ENCODE results near the gene PTPRD. TPM values are rescaled to one million over a fixed set of nuclear protein-coding genes. Genes with fewer than 3 reads are reported as not detected.

PTPRD gene
- total RNA-seq, 2 donors from 2014 or later, result 97.4 to 101 TPM

DNA sequence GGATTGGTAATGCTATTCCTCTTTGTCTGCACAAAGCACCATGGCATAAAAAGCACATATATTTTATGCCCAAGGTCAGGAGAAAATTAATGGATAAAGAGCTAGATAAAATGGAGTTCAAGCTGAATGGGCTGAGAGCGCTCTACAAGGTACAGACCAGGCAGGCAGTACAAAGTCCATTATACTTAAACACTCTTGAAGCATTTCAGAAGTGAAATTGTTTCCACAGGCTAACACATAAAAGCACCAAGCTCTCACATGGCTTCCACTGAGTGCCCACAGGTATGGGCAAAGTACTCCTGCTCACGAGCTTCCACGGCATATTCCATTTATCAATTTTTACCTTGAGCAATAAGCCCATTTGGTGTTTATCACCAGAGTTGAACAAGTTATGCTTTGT lies 2042.0 kb downstream of the PTPRD start:
- Mint-ChIP-seq H3K27ac (no peak overlapping the region), H3K9me3 (no peaks in the 10 kb centered on the region), H3K36me3 (ENCODE audit: low read depth) (no peaks in the 10 kb centered on the region), H3K27me3 (ENCODE audit: insufficient read depth) (no peaks in the 10 kb centered on the region), H3K4me3 (no peak overlapping the region), H3K4me1 (peaks cover 10% of the 10 kb centered on the region)
- Histone ChIP-seq H3K27me3 (ENCODE audit: control insufficient read depth, insufficient read depth, low read length, poor library complexity, severe bottlenecking) (no peaks in the 10 kb centered on the region), H3K9ac (ENCODE audit: extremely low read depth, low read length, poor library complexity, severe bottlenecking) (no peak overlapping the region), H3K27ac (ENCODE audit: low read depth, low read length) (no peak overlapping the region), H3K36me3 (ENCODE audit: control insufficient read depth, insufficient read depth, low read length) (no peaks in the 10 kb centered on the region), H3K9me3 (ENCODE audit: control insufficient read depth, low read length) (no peaks in the 10 kb centered on the region), H3K4me3 (ENCODE audit: low read length) (no peak overlapping the region), H3K4me1 (ENCODE audit: control insufficient read depth, insufficient read depth, low read length) (no peaks in the 10 kb centered on the region)
- TF ChIP-seq, protein P1, sequence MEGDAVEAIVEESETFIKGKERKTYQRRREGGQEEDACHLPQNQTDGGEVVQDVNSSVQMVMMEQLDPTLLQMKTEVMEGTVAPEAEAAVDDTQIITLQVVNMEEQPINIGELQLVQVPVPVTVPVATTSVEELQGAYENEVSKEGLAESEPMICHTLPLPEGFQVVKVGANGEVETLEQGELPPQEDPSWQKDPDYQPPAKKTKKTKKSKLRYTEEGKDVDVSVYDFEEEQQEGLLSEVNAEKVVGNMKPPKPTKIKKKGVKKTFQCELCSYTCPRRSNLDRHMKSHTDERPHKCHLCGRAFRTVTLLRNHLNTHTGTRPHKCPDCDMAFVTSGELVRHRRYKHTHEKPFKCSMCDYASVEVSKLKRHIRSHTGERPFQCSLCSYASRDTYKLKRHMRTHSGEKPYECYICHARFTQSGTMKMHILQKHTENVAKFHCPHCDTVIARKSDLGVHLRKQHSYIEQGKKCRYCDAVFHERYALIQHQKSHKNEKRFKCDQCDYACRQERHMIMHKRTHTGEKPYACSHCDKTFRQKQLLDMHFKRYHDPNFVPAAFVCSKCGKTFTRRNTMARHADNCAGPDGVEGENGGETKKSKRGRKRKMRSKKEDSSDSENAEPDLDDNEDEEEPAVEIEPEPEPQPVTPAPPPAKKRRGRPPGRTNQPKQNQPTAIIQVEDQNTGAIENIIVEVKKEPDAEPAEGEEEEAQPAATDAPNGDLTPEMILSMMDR (conservative IDR thresholded peaks at IDR 0.05), result no peak
- WGBS, 2 experiments (ENCODE audit: insufficient coverage in 1 of 2, insufficient read length in 1 of 2), result 97 to 100% methylated on average over 2 to 3 of the region's 3 CpGs
- no peak for DNase-seq

DNA sequence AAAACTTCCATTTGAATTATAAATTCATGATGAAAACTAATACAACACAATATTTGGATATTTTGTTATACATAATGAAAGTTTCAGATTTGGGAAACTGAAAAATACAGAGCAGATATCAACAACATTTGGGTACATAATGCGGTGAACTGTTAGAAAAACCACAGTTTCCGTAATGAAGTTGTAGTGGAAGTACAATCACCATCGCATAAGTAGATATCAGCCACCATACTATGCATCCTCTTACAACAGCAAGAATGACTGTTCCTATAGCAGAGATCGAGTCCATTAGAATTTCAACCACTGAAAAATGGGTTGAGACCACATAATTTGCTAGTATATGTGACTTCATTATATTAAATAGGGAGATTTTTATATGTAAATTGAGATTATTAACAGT lies 2043.0 kb downstream of the PTPRD start:
- no peak for DNase-seq
- Mint-ChIP-seq H3K4me1 (peaks cover 10% of the 10 kb centered on the region), H3K27ac (no peak overlapping the region), H3K9me3 (no peaks in the 10 kb centered on the region), H3K4me3 (no peak overlapping the region), H3K27me3 (ENCODE audit: insufficient read depth) (no peaks in the 10 kb centered on the region), H3K36me3 (ENCODE audit: low read depth) (no peaks in the 10 kb centered on the region)
- H3K4me3 ChIP-seq (ENCODE audit: low read length), result no peak overlapping the region
- WGBS, 2 experiments (ENCODE audit: insufficient coverage in 1 of 2, insufficient read length in 1 of 2), result 94 to 98% methylated on average over 2 to 4 of the region's 4 CpGs
- H3K36me3 ChIP-seq (ENCODE audit: control insufficient read depth, insufficient read depth, low read length), result no peaks in the 10 kb centered on the region
- H3K9me3 ChIP-seq (ENCODE audit: control insufficient read depth, low read length), result no peaks in the 10 kb centered on the region
- no peaks in the 10 kb centered on the region for H3K4me1 ChIP-seq (ENCODE audit: control insufficient read depth, insufficient read depth, low read length)
- no peak overlapping the region for H3K9ac ChIP-seq (ENCODE audit: extremely low read depth, low read length, poor library complexity, severe bottlenecking)
- H3K27me3 ChIP-seq (ENCODE audit: control insufficient read depth, insufficient read depth, low read length, poor library complexity, severe bottlenecking), result no peaks in the 10 kb centered on the region
- TF ChIP-seq, protein P1 (conservative IDR thresholded peaks at IDR 0.05), result no peak
- H3K27ac ChIP-seq (ENCODE audit: low read depth, low read length), result no peak overlapping the region

DNA sequence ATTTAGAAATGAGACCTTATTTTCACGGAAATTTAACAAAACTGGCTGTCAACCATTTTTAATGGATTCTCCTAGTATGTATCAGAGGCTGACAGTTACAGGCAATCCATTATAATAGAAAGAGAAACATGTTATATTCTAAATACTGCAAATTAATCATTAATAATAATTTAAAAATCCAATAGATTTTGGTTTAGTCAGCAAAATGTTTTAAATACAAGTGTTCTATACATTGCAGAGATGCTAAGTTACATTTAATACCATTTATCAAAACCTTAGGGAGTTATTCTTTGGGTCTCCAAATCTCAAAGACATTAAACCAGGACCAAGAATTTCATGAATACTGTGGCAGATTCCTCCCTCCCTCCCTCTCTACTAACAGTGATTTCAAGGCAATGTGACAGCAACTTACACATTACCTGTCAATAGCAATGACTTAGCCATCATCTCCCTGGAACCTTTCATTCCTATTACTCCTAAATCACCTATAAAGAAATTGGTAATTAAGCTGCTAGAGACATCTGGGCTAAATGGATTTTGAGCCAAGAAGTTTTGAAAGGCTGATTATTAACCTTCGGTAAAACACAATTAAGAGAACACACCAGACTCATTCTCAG lies 2044.7 kb downstream of the PTPRD start:
- TF ChIP-seq, protein P1 (conservative IDR thresholded peaks at IDR 0.05), result no peak
- no peak overlapping the region for H3K4me3 ChIP-seq (ENCODE audit: low read length)
- no peaks in the 10 kb centered on the region for H3K36me3 Mint-ChIP-seq (ENCODE audit: low read depth)

More for the DNA sequence above, 2044.7 kb downstream of the PTPRD start:
- 100% methylated on average over 1 of the region's 2 CpGs; no CpG with 5 or more reads in 1 of the 2 experiments for WGBS, 2 experiments (ENCODE audit: insufficient coverage in 1 of 2, insufficient read length in 1 of 2)
- Mint-ChIP-seq H3K9me3 (no peaks in the 10 kb centered on the region), H3K4me1 (peaks cover 10% of the 10 kb centered on the region), H3K4me3 (no peak overlapping the region), H3K27me3 (ENCODE audit: insufficient read depth) (no peaks in the 10 kb centered on the region), H3K27ac (no peak overlapping the region)
- H3K36me3 ChIP-seq (ENCODE audit: control insufficient read depth, insufficient read depth, low read length), result no peaks in the 10 kb centered on the region
- no peaks in the 10 kb centered on the region for H3K9me3 ChIP-seq (ENCODE audit: control insufficient read depth, low read length)
- no peaks in the 10 kb centered on the region for H3K4me1 ChIP-seq (ENCODE audit: control insufficient read depth, insufficient read depth, low read length)
- H3K27ac ChIP-seq (ENCODE audit: low read depth, low read length), result no peak overlapping the region
- H3K27me3 ChIP-seq (ENCODE audit: control insufficient read depth, insufficient read depth, low read length, poor library complexity, severe bottlenecking), result no peaks in the 10 kb centered on the region
- DNase-seq, result no peak
- no peak overlapping the region for H3K9ac ChIP-seq (ENCODE audit: extremely low read depth, low read length, poor library complexity, severe bottlenecking)

Measured in endodermal cell (in vitro differentiated cells).